ENCODE data around the gene DMD. TPM values are rescaled to one million over a fixed set of nuclear protein-coding genes. Genes with fewer than 3 reads are reported as not detected.

Gene DMD
- total RNA-seq, 1 donor from 2014 or later, result 2.5 TPM

- no peak for TF ChIP-seq CTCF (IDR thresholded peaks at IDR 0.05; ENCODE audit: insufficient read depth, low read length, poor library complexity, severe bottlenecking)
- Histone ChIP-seq H3K27me3 (ENCODE audit: control insufficient read depth, insufficient read depth, low read length) (no peaks in the 10 kb centered on the region), H3K4me3 (ENCODE audit: low read depth, low read length) (no peak overlapping the region), H3K36me3 (ENCODE audit: control insufficient read depth, insufficient read depth, low read length) (no peaks in the 10 kb centered on the region)
- no peak for DNase-seq (ENCODE audit: low read depth)
These were observed 1903.4 kb downstream of the DMD start for GRCh38 chrX:31307952-31308351.

- H3K27me3 ChIP-seq (ENCODE audit: control insufficient read depth, insufficient read depth, low read length), result no peaks in the 10 kb centered on the region
- no peak for TF ChIP-seq CTCF (IDR thresholded peaks at IDR 0.05; ENCODE audit: insufficient read depth, low read length, poor library complexity, severe bottlenecking)
- H3K36me3 ChIP-seq (ENCODE audit: control insufficient read depth, insufficient read depth, low read length), result no peaks in the 10 kb centered on the region
- no peak for DNase-seq (ENCODE audit: low read depth)
- H3K4me3 ChIP-seq (ENCODE audit: low read depth, low read length), result no peak overlapping the region
These were observed 1908.7 kb downstream of the DMD start for GRCh38 chrX:31302573-31303075.

- DNase-seq (ENCODE audit: low read depth), result no peak
- H3K4me3 ChIP-seq (ENCODE audit: low read depth, low read length), result no peak overlapping the region
- TF ChIP-seq CTCF (IDR thresholded peaks at IDR 0.05; ENCODE audit: insufficient read depth, low read length, poor library complexity, severe bottlenecking), result no peak
- no peaks in the 10 kb centered on the region for H3K27me3 ChIP-seq (ENCODE audit: control insufficient read depth, insufficient read depth, low read length)
- H3K36me3 ChIP-seq (ENCODE audit: control insufficient read depth, insufficient read depth, low read length), result no peaks in the 10 kb centered on the region
These were observed 1909.4 kb downstream of the DMD start for GRCh38 chrX:31301941-31302340.

GRCh38 chrX:31301203-31301602 is 1910.1 kb downstream of the DMD start:
- no peaks in the 10 kb centered on the region for H3K27me3 ChIP-seq (ENCODE audit: control insufficient read depth, insufficient read depth, low read length)
- no peak overlapping the region for H3K4me3 ChIP-seq (ENCODE audit: low read depth, low read length)
- no peak for DNase-seq (ENCODE audit: low read depth)
- no peaks in the 10 kb centered on the region for H3K36me3 ChIP-seq (ENCODE audit: control insufficient read depth, insufficient read depth, low read length)
- no peak for TF ChIP-seq CTCF (IDR thresholded peaks at IDR 0.05; ENCODE audit: insufficient read depth, low read length, poor library complexity, severe bottlenecking)

GRCh38 chrX:31298916-31299315 is 1912.4 kb downstream of the DMD start:
- H3K36me3 ChIP-seq (ENCODE audit: control insufficient read depth, insufficient read depth, low read length), result no peaks in the 10 kb centered on the region
- no peak overlapping the region for H3K4me3 ChIP-seq (ENCODE audit: low read depth, low read length)
- H3K27me3 ChIP-seq (ENCODE audit: control insufficient read depth, insufficient read depth, low read length), result no peaks in the 10 kb centered on the region
- no peak for TF ChIP-seq CTCF (IDR thresholded peaks at IDR 0.05; ENCODE audit: insufficient read depth, low read length, poor library complexity, severe bottlenecking)
- DNase-seq (ENCODE audit: low read depth), result no peak

GRCh38 chrX:31297881-31298280 is 1913.5 kb downstream of the DMD start:
- H3K27me3 ChIP-seq (ENCODE audit: control insufficient read depth, insufficient read depth, low read length), result no peaks in the 10 kb centered on the region
- no peak overlapping the region for H3K4me3 ChIP-seq (ENCODE audit: low read depth, low read length)
- no peak for TF ChIP-seq CTCF (IDR thresholded peaks at IDR 0.05; ENCODE audit: insufficient read depth, low read length, poor library complexity, severe bottlenecking)
- no peaks in the 10 kb centered on the region for H3K36me3 ChIP-seq (ENCODE audit: control insufficient read depth, insufficient read depth, low read length)
- no peak for DNase-seq (ENCODE audit: low read depth)

Data from kidney epithelial cell (primary cell).